GM04504 (cell line): Measurements from ENCODE around the gene PGM2.
A peak's percentile ranks its signal among the peaks of the same experiment; 100 is the strongest.
"Not testable (repeated sequence)": the region's sequence is repeated elsewhere in the genome, so short reads cannot be mapped to it uniquely, and the experiment has no call there.

Experiments
- DNase-seq: peaks from one replicate; pipeline ENCODE4 v3.0.0-alpha.2; 2012; ENCODE audit warnings: low read depth

PGM2 gene

GRCh38 chr4:37826295-37827029 is at the start of gene PGM2:
Gene PGM2, plus strand, starts transcription at chr4:37826686. Its CDS starts 47 bp downstream, at chr4:37826733.
- DNase-seq, result peak; percentile 40

GRCh38 chr4:37779896-37780295 is 46.6 kb upstream of the PGM2 start:
- DNase-seq, result no peak

GRCh38 chr4:37780444-37781130 is 45.9 kb upstream of the PGM2 start:
- DNase-seq, result no peak

- no peak for DNase-seq
Observed at GRCh38 chr4:37781131-37781455, 45.4 kb upstream of the PGM2 start.

- DNase-seq, result not testable (repeated sequence)
Observed at GRCh38 chr4:37786267-37786666, 40.2 kb upstream of the PGM2 start.

GRCh38 chr4:37787883-37788460 is 38.5 kb upstream of the PGM2 start:
- not testable (repeated sequence) for DNase-seq

GRCh38 chr4:37788819-37789218 is 37.7 kb upstream of the PGM2 start:
- DNase-seq, result no peak

GRCh38 chr4:37792241-37792640 is 34.2 kb upstream of the PGM2 start:
- no peak for DNase-seq

- no peak for DNase-seq
Observed at GRCh38 chr4:37793562-37793961, 32.9 kb upstream of the PGM2 start.

- no peak for DNase-seq
Observed at GRCh38 chr4:37794056-37794455, 32.4 kb upstream of the PGM2 start.

GRCh38 chr4:37795581-37796195 is 30.8 kb upstream of the PGM2 start:
- no peak for DNase-seq

GRCh38 chr4:37797374-37797773 is 29.1 kb upstream of the PGM2 start:
- DNase-seq, result no peak

GRCh38 chr4:37797923-37798322 is 28.6 kb upstream of the PGM2 start:
- no peak for DNase-seq

GRCh38 chr4:37798616-37799015 is 27.9 kb upstream of the PGM2 start:
- DNase-seq, result no peak

GRCh38 chr4:37799941-37800554 is 26.4 kb upstream of the PGM2 start:
- DNase-seq, result no peak

- DNase-seq, result peak; percentile 36
Observed at GRCh38 chr4:37802068-37802666, 24.3 kb upstream of the PGM2 start.

- DNase-seq, result no peak
Observed at GRCh38 chr4:37803348-37803973, 23.0 kb upstream of the PGM2 start.

GRCh38 chr4:37805091-37805490 is 21.4 kb upstream of the PGM2 start:
- no peak for DNase-seq

GRCh38 chr4:37812713-37813112 is 13.8 kb upstream of the PGM2 start:
- peak; percentile 15 for DNase-seq

- no peak for DNase-seq
Observed at GRCh38 chr4:37815591-37815990, 10.9 kb upstream of the PGM2 start.

- DNase-seq, result no peak
Observed at GRCh38 chr4:37816006-37816405, 10.5 kb upstream of the PGM2 start.

GRCh38 chr4:37816719-37817118 is 9.8 kb upstream of the PGM2 start:
- no peak for DNase-seq
